ENCODE results near the gene AKAP13. TPM values are rescaled to one million over a fixed set of nuclear protein-coding genes. Genes with fewer than 3 reads are reported as not detected.

AKAP13 gene
- total RNA-seq, 2 experiments from 2014 or later, result 282 to 304 TPM

DNA sequence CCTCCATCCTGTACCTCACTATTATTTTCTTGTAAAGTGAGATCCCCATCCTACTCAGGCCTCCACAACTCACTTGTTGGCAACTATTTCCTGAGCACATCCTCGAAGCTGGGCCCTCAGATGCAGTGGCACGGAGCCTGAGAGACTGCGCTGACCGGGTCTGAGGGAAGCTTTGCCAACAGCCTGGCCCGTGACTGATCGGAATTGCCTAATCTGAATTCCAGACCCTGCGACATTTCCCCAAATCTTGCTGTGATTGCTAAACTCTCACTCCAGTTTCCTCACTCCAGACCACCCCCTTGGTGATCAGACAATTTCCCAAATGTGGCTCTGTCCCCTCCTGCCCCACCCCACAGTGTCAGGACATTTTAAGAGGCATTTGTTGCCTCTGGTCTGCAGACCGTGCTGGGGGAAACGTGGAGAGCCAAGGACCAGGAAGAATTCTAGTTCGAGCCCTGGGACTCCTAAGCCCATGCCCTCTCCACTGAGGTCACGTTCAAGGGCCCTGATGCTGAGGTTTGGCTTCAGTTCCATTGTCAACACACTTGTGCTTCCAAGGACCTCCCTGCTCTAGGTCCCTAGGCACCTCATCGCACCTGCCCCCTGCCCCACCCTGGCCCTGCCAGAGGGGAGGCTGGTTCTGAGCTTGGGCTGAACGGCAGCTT is 391.5 kb downstream of the AKAP13 start:
- H3K36me3 Mint-ChIP-seq (ENCODE audit: low read depth), result no peaks in the 10 kb centered on the region
- no peak overlapping the region for H3K4me3 ChIP-seq (ENCODE audit: low read length)
- TF ChIP-seq, protein P1, sequence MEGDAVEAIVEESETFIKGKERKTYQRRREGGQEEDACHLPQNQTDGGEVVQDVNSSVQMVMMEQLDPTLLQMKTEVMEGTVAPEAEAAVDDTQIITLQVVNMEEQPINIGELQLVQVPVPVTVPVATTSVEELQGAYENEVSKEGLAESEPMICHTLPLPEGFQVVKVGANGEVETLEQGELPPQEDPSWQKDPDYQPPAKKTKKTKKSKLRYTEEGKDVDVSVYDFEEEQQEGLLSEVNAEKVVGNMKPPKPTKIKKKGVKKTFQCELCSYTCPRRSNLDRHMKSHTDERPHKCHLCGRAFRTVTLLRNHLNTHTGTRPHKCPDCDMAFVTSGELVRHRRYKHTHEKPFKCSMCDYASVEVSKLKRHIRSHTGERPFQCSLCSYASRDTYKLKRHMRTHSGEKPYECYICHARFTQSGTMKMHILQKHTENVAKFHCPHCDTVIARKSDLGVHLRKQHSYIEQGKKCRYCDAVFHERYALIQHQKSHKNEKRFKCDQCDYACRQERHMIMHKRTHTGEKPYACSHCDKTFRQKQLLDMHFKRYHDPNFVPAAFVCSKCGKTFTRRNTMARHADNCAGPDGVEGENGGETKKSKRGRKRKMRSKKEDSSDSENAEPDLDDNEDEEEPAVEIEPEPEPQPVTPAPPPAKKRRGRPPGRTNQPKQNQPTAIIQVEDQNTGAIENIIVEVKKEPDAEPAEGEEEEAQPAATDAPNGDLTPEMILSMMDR (IDR thresholded peaks at IDR 0.05), result no peak
- DNase-seq (no peak), ATAC-seq (ENCODE audit: poor library complexity) (no peak)
- H3K4me1 Mint-ChIP-seq (ENCODE audit: low read depth), result peaks cover 15% of the 10 kb centered on the region
- intact Hi-C loops (cut with DNase I, micrococcal nuclease), result no loop called here
- H3K27ac ChIP-seq (ENCODE audit: low read depth in 1 of 2, low read length in 2 of 2), result no peak overlapping the region
- H3K27me3 Mint-ChIP-seq, result no peaks in the 10 kb centered on the region
- peaks cover 7% of the 10 kb centered on the region for H3K36me3 ChIP-seq (ENCODE audit: insufficient read depth, low read length)
- H3K27ac Mint-ChIP-seq, result no peak overlapping the region
- H3K9me3 Mint-ChIP-seq, result no peaks in the 10 kb centered on the region
- H3K9me3 ChIP-seq (ENCODE audit: control insufficient read depth in 1 of 2, insufficient read depth in 1 of 2, low read length in 2 of 2), result no peaks in the 10 kb centered on the region
- ChIA-PET POLR2A (no interaction called here), CTCF (no interaction called here)
- peaks cover 5% of the 10 kb centered on the region for H3K4me1 ChIP-seq (ENCODE audit: insufficient read depth, low read length)
- no peaks in the 10 kb centered on the region for H3K27me3 ChIP-seq (ENCODE audit: control insufficient read depth in 1 of 2, insufficient read depth in 2 of 2, low read length in 2 of 2)
- H3K4me3 Mint-ChIP-seq, result no peak overlapping the region

DNA sequence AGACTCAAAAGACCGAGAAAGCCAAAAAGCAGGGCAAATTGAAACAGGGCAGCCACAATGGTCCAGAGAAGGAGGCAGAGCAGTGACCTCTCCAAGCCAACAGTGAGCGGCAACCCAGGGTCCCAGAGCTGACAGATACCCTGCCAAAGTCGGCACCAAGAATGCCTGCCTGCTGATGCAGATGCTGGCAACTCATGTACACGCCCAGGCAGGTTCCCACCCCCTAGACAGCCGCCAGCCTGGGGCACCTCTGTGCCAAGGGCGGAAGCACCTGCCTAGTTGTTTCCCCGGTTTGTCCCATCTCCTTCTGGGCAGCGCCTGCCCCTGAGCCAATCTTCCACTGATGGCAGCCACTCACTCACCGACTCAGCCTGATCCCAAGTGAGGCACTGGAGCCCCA is 392.3 kb downstream of the AKAP13 start:
- H3K36me3 Mint-ChIP-seq (ENCODE audit: low read depth), result no peaks in the 10 kb centered on the region
- intact Hi-C loops (cut with DNase I, micrococcal nuclease), result no loop called here
- Histone ChIP-seq H3K27me3 (ENCODE audit: control insufficient read depth in 1 of 2, insufficient read depth in 2 of 2, low read length in 2 of 2) (no peaks in the 10 kb centered on the region), H3K9me3 (ENCODE audit: control insufficient read depth in 1 of 2, insufficient read depth in 1 of 2, low read length in 2 of 2) (no peaks in the 10 kb centered on the region), H3K36me3 (ENCODE audit: insufficient read depth, low read length) (peaks cover 7% of the 10 kb centered on the region), H3K4me1 (ENCODE audit: insufficient read depth, low read length) (peaks cover 5% of the 10 kb centered on the region), H3K4me3 (ENCODE audit: low read length) (no peak overlapping the region), H3K27ac (ENCODE audit: low read depth in 1 of 2, low read length in 2 of 2) (no peak overlapping the region)
- no peak for DNase-seq
- H3K27me3 Mint-ChIP-seq, result no peaks in the 10 kb centered on the region
- H3K9me3 Mint-ChIP-seq, result no peaks in the 10 kb centered on the region
- peaks cover 16% of the 10 kb centered on the region for H3K4me1 Mint-ChIP-seq (ENCODE audit: low read depth)
- H3K4me3 Mint-ChIP-seq, result no peak overlapping the region
- CTCF ChIA-PET, result no interaction called here
- TF ChIP-seq, protein P1 (IDR thresholded peaks at IDR 0.05), result no peak
- no peak overlapping the region for H3K27ac Mint-ChIP-seq
- POLR2A ChIA-PET, result no interaction called here
- ATAC-seq (ENCODE audit: poor library complexity), result no peak

DNA sequence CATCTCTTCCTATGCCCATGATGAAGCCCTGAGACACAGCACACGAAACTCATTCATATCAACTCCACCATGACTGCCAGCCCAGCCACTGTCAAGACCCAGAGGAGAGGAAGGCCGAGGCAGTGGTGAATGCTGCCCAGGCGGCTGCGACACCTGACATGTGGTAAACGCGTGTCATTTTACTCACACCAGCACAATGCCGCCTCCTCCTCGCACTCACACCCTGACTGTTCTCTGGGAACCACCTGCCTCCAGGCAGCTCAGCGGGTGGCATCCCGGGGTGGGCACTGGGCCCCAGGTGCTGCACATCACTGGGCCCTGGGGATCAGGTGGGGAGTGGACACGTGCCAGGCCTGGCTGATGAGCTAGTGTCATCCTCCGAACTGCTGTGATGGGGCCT is 392.8 kb downstream of the AKAP13 start:
- Histone ChIP-seq H3K27ac (ENCODE audit: low read depth in 1 of 2, low read length in 2 of 2) (no peak overlapping the region), H3K36me3 (ENCODE audit: insufficient read depth, low read length) (peaks cover 7% of the 10 kb centered on the region), H3K27me3 (ENCODE audit: control insufficient read depth in 1 of 2, insufficient read depth in 2 of 2, low read length in 2 of 2) (no peaks in the 10 kb centered on the region), H3K4me3 (ENCODE audit: low read length) (no peak overlapping the region), H3K9me3 (ENCODE audit: control insufficient read depth in 1 of 2, insufficient read depth in 1 of 2, low read length in 2 of 2) (no peaks in the 10 kb centered on the region), H3K4me1 (ENCODE audit: insufficient read depth, low read length) (peaks cover 5% of the 10 kb centered on the region)
- H3K4me3 Mint-ChIP-seq, result no peak overlapping the region
- ChIA-PET CTCF (no interaction called here), POLR2A (no interaction called here)
- intact Hi-C loops (cut with DNase I, micrococcal nuclease), result no loop called here
- ATAC-seq (ENCODE audit: poor library complexity) (no peak), DNase-seq (no peak)
- no peak overlapping the region for H3K27ac Mint-ChIP-seq
- H3K9me3 Mint-ChIP-seq, result no peaks in the 10 kb centered on the region
- H3K27me3 Mint-ChIP-seq, result no peaks in the 10 kb centered on the region
- H3K4me1 Mint-ChIP-seq (ENCODE audit: low read depth), result peaks cover 21% of the 10 kb centered on the region
- TF ChIP-seq, protein P1 (IDR thresholded peaks at IDR 0.05), result no peak
- no peaks in the 10 kb centered on the region for H3K36me3 Mint-ChIP-seq (ENCODE audit: low read depth)
